Spleen (tissue), 7 donors: ENCODE data around the gene P2RY2.

Experiments used
- CTCF ChIP-seq, 11 experiments: fragments of 200-600 bp in 7 of 11; fragments of 450-650 bp in 4 of 11; sonication (generic) in 4 of 11; IDR thresholded peaks in 8 of 11; conservative IDR thresholded peaks in 3 of 11; 1 replicate in 7 of 11; 2 replicates in 4 of 11; pipeline versions ENCODE4 v1.4.0 to v1.8.0; 2016 to 2021; ENCODE audit warnings: antibody characterized with exemption in 11 of 11, inconsistent platforms in 4 of 11, mild to moderate bottlenecking in 1 of 11
- POLR2AphosphoS5 ChIP-seq, 3 donors: sonication (generic); formaldehyde crosslinking; IDR thresholded peaks; one replicate each; pipeline ENCODE4 v1.5.1; 2017; ENCODE audit warnings: antibody characterized with exemption in 3 of 3
- donor health status: DM: no; HTN: no; CAD: no; lungs with moderate emphysema.
- donor health status: DM: no; HTN: no; CAD: no.
- donor health status: DM: no; HTN: no; CAD: no.

GRCh38 chr11:73194034-73194507, 24.0 kb upstream of the P2RY2 start:
- TF ChIP-seq POLR2AphosphoS5 (IDR thresholded peaks at IDR 0.05), result no peak
- TF ChIP-seq CTCF (IDR thresholded peaks at IDR 0.05 in 8 of 11, conservative IDR thresholded peaks at IDR 0.05 in 3 of 11), result no peak
